Left renal pelvis (tissue), 4 donors: Measurements from ENCODE around the gene TRHDE. TPM values are rescaled to one million over a fixed set of nuclear protein-coding genes. Genes with fewer than 3 reads are reported as not detected.

Experiments used
- DNase-seq, 4 donors: peaks; one replicate each; pipeline ENCODE4 v3.0.0-alpha.2; 2013; ENCODE audit warnings: low read depth in 4 of 4, low spot score in 3 of 4
- polyA plus RNA-seq, 4 donors: library from polyadenylated mRNA; unstranded; fragments of 120-200 nt; gene quantifications; one replicate each; pipeline ENCODE4 v1.2.1, GENCODE V29; 2013; ENCODE audit not compliant: insufficient read length in 4 of 4

Gene TRHDE, protein sequence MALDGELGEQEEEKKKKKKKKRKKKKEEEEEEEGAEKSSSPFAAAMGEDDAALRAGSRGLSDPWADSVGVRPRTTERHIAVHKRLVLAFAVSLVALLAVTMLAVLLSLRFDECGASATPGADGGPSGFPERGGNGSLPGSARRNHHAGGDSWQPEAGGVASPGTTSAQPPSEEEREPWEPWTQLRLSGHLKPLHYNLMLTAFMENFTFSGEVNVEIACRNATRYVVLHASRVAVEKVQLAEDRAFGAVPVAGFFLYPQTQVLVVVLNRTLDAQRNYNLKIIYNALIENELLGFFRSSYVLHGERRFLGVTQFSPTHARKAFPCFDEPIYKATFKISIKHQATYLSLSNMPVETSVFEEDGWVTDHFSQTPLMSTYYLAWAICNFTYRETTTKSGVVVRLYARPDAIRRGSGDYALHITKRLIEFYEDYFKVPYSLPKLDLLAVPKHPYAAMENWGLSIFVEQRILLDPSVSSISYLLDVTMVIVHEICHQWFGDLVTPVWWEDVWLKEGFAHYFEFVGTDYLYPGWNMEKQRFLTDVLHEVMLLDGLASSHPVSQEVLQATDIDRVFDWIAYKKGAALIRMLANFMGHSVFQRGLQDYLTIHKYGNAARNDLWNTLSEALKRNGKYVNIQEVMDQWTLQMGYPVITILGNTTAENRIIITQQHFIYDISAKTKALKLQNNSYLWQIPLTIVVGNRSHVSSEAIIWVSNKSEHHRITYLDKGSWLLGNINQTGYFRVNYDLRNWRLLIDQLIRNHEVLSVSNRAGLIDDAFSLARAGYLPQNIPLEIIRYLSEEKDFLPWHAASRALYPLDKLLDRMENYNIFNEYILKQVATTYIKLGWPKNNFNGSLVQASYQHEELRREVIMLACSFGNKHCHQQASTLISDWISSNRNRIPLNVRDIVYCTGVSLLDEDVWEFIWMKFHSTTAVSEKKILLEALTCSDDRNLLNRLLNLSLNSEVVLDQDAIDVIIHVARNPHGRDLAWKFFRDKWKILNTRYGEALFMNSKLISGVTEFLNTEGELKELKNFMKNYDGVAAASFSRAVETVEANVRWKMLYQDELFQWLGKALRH
- polyA plus RNA-seq, result 10 to 100 TPM in 3 of 4 donors, 1 to 10 TPM in 1; 5.4 to 31.0 (median 25.0) TPM

DNA sequence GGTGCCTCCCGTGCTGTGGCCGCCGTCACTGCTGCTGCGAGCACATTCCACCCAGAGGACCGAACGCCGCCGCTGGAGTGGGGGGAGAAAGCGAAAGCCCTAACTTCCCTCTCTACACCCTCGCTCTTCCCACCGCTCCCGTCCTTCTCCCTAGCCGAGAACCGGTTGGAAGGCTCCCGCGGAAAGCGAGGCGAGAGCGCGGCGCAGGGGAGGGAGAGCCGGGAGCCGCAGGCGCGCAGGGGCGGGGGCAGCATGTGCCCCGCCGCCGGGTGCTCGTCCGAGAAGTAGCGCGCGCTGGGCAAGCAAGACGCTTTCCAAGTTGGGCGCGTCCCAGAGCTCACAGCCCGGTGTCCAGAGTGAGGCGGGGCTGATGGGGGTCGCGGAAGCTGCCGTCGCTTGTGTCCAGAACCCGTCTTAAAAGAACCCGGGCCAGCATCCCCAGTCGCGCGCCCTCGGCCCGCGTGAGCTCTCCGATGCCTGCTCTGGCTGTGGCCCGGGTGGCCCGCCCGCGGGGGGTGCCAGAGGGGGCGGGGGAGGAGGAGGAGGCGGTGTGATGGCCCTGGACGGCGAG, at the start of gene TRHDE:
Gene TRHDE (plus strand): TSS at position 280 of the 571 bp plus-strand sequence. CDS start 274 bp downstream, at position 554.
- DNase-seq, result no peak

DNA sequence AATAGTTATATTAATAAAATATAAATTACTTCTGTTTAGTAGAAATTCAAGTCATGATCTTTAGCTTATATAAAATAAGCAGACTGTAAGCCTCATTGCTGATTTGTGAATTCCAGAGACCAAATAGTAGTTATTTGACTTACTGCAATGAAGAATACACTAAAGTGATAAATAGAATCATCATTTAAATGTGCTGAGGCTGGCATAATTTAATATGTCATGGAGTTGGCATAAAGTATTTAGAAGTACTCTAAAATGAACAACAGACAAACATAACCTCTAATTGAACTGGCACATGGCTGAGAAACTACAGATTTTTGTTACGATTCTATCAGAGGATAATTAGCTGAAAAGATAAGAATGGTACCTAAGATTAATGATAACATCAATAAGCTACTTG, 45.7 kb upstream of the TRHDE start:
- no peak for DNase-seq

- no peak for DNase-seq
Measured at GRCh38 chr12:72228424-72228823, 43.7 kb upstream of the TRHDE start.

GRCh38 chr12:72230589-72230988, 41.6 kb upstream of the TRHDE start:
- no peak for DNase-seq

DNA sequence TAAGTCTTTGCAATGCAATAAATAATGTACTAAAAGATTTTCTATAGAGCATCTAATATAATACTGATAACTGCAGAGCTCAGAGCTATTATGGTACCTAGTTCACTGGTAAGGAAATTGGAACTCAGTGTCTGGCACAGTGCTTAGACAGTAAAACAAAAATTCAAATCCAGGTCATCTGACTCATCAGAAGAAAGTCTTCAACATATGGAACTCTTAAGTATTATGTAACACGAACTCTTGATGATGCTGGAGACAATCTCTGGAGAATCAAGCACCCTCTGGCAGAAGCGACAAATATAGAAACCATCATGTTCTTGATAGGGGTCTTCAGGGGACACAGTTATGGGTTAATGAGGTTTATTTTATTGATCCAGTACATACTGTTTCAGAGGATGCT, 37.3 kb upstream of the TRHDE start:
- no peak for DNase-seq

- DNase-seq, result no peak
Measured at GRCh38 chr12:72236071-72236705, 36.0 kb upstream of the TRHDE start.

DNA sequence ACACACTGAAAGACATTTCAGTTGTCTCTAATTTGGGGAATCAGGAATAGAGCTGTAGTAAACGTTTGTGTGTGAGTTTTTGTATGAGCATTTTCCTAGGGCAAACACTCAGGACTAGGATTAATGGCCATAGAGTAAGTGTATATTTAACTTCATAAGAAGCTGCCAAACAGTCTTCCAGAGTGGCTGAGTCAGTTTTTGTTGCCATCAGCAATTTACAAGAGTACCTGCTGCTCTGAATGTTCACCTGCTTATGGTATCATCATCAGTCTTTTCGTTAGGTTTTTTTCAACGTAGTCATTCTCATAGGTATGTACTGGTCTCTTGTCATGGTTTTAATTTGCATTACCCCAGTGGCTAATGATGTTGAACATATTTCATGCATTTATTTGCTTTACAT, 30.6 kb upstream of the TRHDE start:
- DNase-seq, result no peak

- DNase-seq, result no peak
Measured at GRCh38 chr12:72242946-72243345, 29.2 kb upstream of the TRHDE start.

DNA sequence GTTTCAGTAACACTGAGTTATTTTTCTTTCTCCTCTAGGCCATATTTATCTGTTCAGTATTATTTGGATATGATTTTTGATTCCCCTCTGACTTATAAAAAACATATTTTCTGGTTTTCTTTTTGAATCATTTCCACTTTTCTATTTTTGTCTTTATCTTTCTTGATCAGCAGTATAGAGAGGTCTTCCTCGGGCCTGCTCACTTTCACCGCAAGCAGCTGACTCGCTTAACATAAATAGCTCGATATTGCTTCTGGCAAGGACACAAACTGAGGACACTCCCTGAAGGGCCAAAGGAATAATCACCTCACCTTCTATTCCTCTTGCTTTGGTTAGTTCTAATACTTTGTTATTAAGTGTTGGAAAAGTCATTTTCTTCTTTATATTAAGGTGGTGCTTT, 25.8 kb upstream of the TRHDE start:
- no peak for DNase-seq

DNA sequence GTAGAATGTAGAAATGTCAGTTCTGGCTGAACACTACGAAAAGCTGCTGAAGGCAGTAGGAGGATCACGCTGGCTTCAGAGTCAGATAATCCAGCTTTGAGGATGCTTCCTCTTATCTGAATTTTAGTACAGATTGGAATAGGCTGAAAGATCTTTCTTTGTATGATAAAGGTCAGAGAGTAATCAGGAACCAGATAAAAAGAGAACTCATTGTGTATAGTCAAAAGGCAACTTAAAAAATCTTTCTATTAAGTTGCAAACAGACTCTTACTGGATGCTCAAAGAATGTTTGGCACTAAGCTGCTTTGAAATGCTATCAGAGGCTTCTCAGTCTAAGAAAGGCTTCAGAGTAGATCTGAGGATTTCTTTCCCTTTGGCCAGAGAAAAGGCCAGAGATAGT, 21.8 kb upstream of the TRHDE start:
- DNase-seq, result no peak

DNA sequence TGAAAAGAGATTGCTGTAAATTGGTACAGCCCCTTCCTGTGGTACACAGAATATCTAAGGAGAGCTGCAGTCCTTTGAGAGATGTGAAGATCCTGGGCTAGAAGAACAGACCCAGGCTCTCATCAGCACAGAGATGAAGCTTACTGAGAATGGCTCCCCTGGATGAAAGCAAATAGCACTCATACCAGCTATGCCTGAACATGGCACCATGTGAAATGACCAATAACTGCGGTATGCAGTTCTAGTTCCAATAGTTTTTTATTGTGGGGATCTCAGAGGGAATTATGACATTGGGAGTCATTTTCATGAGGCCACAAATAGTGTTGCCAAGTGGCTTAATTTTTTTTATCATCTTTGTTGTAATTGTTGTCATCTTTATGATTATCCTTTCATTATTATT, 15.4 kb upstream of the TRHDE start:
- DNase-seq, result no peak

DNA sequence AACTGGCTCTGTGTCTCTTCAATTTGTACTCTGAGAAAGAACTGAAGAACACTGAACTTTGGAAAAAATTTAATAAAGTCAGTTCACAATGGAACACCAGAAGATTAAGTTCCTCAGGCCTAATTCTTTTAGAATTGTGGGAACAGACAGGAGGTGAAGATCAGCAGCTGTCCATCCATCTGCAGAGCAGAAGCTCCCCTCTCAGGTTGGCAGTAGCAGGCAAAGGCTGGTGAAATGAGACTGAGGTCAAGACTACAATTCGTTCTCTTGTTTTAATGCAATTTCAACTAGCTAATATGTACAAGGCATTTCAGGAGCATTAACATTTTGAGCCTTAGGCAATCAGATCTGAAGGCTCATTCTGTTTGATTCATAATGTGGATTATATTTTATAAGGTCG, 10.3 kb upstream of the TRHDE start:
- DNase-seq, result no peak

DNA sequence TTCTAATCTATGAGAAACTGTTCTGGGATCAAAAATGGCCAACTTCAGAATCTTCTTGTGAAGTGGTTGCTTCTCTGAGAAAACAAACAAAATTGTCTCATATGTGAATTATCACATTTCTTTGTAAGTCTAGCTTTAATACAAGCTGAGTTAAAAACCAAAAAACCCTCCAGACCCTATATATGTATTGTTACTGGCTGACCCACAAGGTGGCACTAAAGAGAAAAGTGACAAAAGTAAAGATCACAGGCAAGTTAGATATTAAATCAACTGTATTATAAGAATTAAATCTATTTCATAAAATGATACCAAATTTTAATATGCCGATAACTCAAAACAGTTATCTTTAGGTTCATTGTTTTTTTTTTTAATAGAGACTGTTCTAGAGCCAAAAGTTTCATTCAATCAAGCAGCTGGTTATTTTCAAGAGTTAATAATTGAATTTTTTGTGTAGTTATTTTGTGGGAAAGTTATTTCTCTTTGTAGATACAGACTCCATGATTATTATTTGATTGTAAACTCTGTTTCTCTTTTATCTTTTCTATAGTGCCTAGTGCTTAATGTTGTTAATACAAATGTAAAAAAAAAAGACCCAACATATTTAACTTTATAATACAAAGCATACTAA, 7.5 kb upstream of the TRHDE start:
- no peak for DNase-seq

- DNase-seq, result no peak
Measured at GRCh38 chr12:72267974-72268373, 4.2 kb upstream of the TRHDE start.

GRCh38 chr12:72268386-72268785, 3.8 kb upstream of the TRHDE start:
- no peak for DNase-seq

- DNase-seq, result no peak
Measured at GRCh38 chr12:72269491-72269890, 2.7 kb upstream of the TRHDE start.

DNA sequence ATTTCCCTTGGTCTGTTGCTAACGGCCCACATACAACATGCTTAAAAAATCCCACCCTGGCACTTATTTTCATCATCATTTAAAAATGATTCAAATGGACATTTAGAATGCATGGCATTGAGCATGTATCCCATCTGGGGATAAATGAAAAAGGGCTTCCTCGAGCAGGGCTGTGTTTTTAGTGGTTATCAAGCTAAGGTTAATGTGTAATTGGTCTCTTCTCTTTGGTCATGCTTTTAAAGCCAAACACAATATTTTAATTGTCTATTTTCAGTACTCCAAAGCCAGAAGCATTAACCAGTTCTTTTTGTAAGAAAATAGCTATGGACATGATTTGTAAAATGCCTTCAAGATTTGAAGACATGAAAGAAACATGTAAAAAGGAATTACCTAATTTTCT, 1.9 kb upstream of the TRHDE start:
- no peak for DNase-seq

DNA sequence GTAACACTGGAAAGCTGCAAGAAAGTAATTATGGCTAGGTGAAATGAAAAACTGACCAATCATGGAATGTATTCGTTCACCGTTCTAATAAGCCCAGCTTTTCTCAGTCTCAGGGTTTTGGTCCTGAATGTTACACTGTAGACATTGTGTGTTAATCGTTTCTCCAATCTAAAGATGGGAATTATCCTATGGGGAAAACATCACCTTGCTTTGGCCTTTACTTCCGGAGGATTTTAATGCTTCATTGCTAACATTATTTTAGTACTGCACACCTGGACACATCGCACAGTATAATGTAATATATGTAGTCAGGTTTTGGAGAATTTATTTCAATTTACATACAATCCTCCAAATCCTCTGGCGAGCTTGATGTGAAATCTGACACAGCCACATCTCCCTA, 1.2 kb upstream of the TRHDE start:
- DNase-seq, result no peak

- no peak for DNase-seq
Measured at GRCh38 chr12:72271451-72272090, 599 bp upstream of the TRHDE start.
